Progenitor cell of endocrine pancreas (in vitro differentiated cells): ENCODE data around the gene ZIC1. TPM values are rescaled to one million over a fixed set of nuclear protein-coding genes. Genes with fewer than 3 reads are reported as not detected.

ENCODE experiments used
- DNase-seq: peaks from one replicate; pipeline ENCODE4 v3.0.0; 2021; ENCODE audit warnings: low spot score; ENCODE audit not compliant: unreplicated experiment
- H3K27ac Mint-ChIP-seq: 2 replicates; pipeline ENCODE4 v1.8.0; 2021; ENCODE audit warnings: mild to moderate bottlenecking, moderate library complexity, mixed read lengths
- H3K27me3 Mint-ChIP-seq: 2 replicates; pipeline ENCODE4 v1.8.0; 2021; ENCODE audit warnings: mixed read lengths
- H3K36me3 Mint-ChIP-seq: 2 replicates; pipeline ENCODE4 v1.8.0; 2022; ENCODE audit warnings: mixed read lengths; ENCODE audit not compliant: insufficient read depth
- H3K4me1 Mint-ChIP-seq: 2 replicates; pipeline ENCODE4 v1.8.0; 2021; ENCODE audit warnings: low read depth, mixed read lengths
- H3K4me3 Mint-ChIP-seq: 2 replicates; pipeline ENCODE4 v1.8.0; 2021; ENCODE audit warnings: low read depth, mild to moderate bottlenecking, moderate library complexity, mixed read lengths
- H3K9me3 Mint-ChIP-seq: 2 replicates; pipeline ENCODE4 v1.8.0; 2021; ENCODE audit warnings: low read depth, mixed read lengths
- total RNA-seq: library from RNA; stranded (reverse); gene quantifications from 2 replicates; pipeline ENCODE4 v1.2.1, GENCODE V29; 2021
- TF ChIP-seq, protein P1 (sequence below): fragments of 200-600 bp; sonication (generic); IDR thresholded peaks from one replicate; pipeline ENCODE4 v1.5.0; 2021; ENCODE audit warnings: antibody characterized with exemption, mild to moderate bottlenecking; ENCODE audit not compliant: unreplicated experiment

ZIC1 gene
- total RNA-seq, 1 donor from 2014 or later: 0.77 TPM

GRCh38 chr3:147369231-147369630 lies 39.9 kb upstream of the ZIC1 start:
- Mint-ChIP-seq H3K27me3 (peaks cover 98% of the 10 kb centered on the region), H3K9me3 (no peaks in the 10 kb centered on the region), H3K36me3 (no peaks in the 10 kb centered on the region), H3K4me3 (no peak overlapping the region), H3K27ac (no peak overlapping the region), H3K4me1 (no peaks in the 10 kb centered on the region)
- TF ChIP-seq, protein P1, sequence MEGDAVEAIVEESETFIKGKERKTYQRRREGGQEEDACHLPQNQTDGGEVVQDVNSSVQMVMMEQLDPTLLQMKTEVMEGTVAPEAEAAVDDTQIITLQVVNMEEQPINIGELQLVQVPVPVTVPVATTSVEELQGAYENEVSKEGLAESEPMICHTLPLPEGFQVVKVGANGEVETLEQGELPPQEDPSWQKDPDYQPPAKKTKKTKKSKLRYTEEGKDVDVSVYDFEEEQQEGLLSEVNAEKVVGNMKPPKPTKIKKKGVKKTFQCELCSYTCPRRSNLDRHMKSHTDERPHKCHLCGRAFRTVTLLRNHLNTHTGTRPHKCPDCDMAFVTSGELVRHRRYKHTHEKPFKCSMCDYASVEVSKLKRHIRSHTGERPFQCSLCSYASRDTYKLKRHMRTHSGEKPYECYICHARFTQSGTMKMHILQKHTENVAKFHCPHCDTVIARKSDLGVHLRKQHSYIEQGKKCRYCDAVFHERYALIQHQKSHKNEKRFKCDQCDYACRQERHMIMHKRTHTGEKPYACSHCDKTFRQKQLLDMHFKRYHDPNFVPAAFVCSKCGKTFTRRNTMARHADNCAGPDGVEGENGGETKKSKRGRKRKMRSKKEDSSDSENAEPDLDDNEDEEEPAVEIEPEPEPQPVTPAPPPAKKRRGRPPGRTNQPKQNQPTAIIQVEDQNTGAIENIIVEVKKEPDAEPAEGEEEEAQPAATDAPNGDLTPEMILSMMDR: no peak
- DNase-seq: no peak

DNA sequence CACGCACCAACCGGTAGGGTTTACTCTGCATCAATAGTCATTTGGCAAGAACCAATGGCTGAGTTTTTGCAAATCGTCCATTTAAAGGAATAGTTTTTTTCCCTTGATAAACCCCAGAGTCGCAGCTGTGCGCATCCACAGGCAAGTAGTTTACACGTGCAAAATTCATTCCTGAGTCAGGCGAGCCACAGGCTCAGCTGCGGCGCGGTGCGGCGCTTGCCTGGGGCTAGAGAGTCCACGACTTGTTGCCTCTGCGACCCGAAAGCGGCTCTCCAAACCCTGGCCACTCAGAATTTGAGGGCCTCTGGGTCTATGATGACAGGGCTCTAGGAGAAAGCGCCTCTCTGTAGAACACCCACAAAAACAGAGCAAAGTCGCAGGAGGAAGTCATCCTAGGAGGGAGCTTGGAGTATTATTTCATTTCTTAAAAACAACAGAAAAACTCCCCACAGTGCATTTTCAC lies 39.5 kb upstream of the ZIC1 start:
- DNase-seq: no peak
- no peaks in the 10 kb centered on the region for H3K9me3 Mint-ChIP-seq
- peaks cover 98% of the 10 kb centered on the region for H3K27me3 Mint-ChIP-seq
- no peaks in the 10 kb centered on the region for H3K4me1 Mint-ChIP-seq
- TF ChIP-seq, protein P1: no peak
- no peak overlapping the region for H3K27ac Mint-ChIP-seq
- no peaks in the 10 kb centered on the region for H3K36me3 Mint-ChIP-seq
- H3K4me3 Mint-ChIP-seq: no peak overlapping the region

DNA sequence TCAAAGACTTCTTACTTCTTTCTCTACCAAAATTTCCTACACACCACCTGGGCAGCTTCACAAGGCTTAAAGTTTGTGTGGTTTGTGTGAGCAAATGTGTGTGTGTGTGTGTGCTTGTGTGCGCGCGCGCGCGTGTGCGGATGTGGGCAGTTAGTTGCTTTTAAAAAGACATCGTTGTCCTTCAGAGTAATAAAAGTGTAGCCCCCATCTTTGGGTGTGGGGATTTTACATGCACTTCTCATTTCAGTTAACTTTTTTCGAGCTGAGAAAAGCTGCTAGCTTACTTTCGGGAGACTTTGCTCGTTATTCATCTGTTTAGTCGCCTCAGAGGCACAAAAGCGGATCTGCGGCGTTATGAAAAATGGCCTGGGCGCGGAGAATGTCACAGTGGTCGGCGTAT lies 38.8 kb upstream of the ZIC1 start:
- DNase-seq: no peak
- Mint-ChIP-seq H3K4me1 (no peaks in the 10 kb centered on the region), H3K4me3 (no peak overlapping the region), H3K27me3 (peaks cover 98% of the 10 kb centered on the region), H3K9me3 (no peaks in the 10 kb centered on the region), H3K36me3 (no peaks in the 10 kb centered on the region), H3K27ac (peak overlapping the region; percentile 31)
- TF ChIP-seq, protein P1: no peak

GRCh38 chr3:147371140-147371539 lies 38.0 kb upstream of the ZIC1 start:
- Mint-ChIP-seq H3K9me3 (no peaks in the 10 kb centered on the region), H3K36me3 (no peaks in the 10 kb centered on the region), H3K27me3 (peaks cover 98% of the 10 kb centered on the region), H3K4me1 (no peaks in the 10 kb centered on the region), H3K27ac (peak overlapping the region; percentile 49), H3K4me3 (no peak overlapping the region)
- TF ChIP-seq, protein P1: no peak
- no peak for DNase-seq

DNA sequence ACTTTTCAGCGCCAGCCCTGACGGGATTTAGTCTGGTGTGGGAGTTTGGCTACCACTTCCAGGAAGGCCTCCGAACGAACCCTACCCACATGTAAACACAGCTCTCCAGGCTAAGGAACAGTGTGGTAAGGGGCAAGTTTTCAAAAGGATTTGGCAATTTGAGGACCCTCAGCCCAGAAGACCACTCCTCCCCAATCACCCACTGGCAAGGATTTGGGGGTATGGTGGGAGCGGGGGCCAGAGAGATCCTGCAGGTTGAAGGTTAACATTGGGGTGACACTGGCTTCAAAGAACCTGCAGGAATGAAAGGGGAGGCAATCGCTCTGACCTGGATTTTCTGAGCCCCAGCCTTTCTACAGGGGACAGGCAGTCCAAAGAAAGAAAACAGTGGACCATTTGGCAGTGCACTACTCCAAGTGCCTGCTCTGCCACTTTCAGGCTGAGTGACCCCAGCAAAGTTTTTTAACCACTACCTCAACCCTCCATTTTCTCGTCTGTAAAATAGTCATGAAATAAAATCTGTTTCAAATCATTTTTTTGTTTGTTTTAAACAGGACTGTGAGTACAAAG lies 37.3 kb upstream of the ZIC1 start:
- TF ChIP-seq, protein P1: no peak
- no peaks in the 10 kb centered on the region for H3K4me1 Mint-ChIP-seq
- no peaks in the 10 kb centered on the region for H3K9me3 Mint-ChIP-seq
- no peak for DNase-seq
- no peaks in the 10 kb centered on the region for H3K36me3 Mint-ChIP-seq
- no peak overlapping the region for H3K27ac Mint-ChIP-seq
- no peak overlapping the region for H3K4me3 Mint-ChIP-seq
- peaks cover 99% of the 10 kb centered on the region for H3K27me3 Mint-ChIP-seq
